ENCODE data around the gene IBSP. TPM values are rescaled to one million over a fixed set of nuclear protein-coding genes. Genes with fewer than 3 reads are reported as not detected.

IBSP gene
- total RNA-seq, 4 donors from 2014 or later = not detected

- no peaks in the 10 kb centered on the region for H3K36me3 ChIP-seq
- H3K27ac ChIP-seq = no peak overlapping the region
- TF ChIP-seq POLR2AphosphoS5 (IDR thresholded peaks at IDR 0.05) (no peak), CTCF (IDR thresholded peaks at IDR 0.05) (no peak), EP300 (IDR thresholded peaks at IDR 0.05; ENCODE audit: low read depth) (no peak), POLR2A (IDR thresholded peaks at IDR 0.05) (no peak)
- in situ Hi-C loops (cut with MboI; ENCODE audit: low pct_ligation_motif_present in 1 of 4, low pct_unique_long_range_greater_than_20kb in 1 of 4, low sequenced_read_pairs in 3 of 4) (no loop called here), intact Hi-C loops (cut with DNase I; ENCODE audit: low total_unique reads) (no loop called here)
- no peaks in the 10 kb centered on the region for H3K27me3 ChIP-seq
- DNase-seq = no peak
- H3K4me1 ChIP-seq = no peaks in the 10 kb centered on the region
- H3K4me3 ChIP-seq = no peak overlapping the region
- 57 to 62% methylated on average over 3 of the region's 3 CpGs for WGBS, 2 donors (ENCODE audit: low coverage in 1 of 2)
- H3K9me3 ChIP-seq = no peaks in the 10 kb centered on the region
Measured at GRCh38 chr4:87807402-87807801, 8.0 kb downstream of the IBSP start.

GRCh38 chr4:87811977-87812376 lies 12.6 kb downstream of the IBSP start:
- DNase-seq = no peak
- in situ Hi-C loops (cut with MboI; ENCODE audit: low pct_ligation_motif_present in 1 of 4, low pct_unique_long_range_greater_than_20kb in 1 of 4, low sequenced_read_pairs in 3 of 4) (no loop called here), intact Hi-C loops (cut with DNase I; ENCODE audit: low total_unique reads) (no loop called here)
- 92 to 100% methylated on average over 2 of the region's 2 CpGs for WGBS, 2 donors (ENCODE audit: low coverage in 1 of 2)
- Histone ChIP-seq H3K27me3 (no peaks in the 10 kb centered on the region), H3K9me3 (no peaks in the 10 kb centered on the region), H3K4me3 (no peak overlapping the region), H3K4me1 (no peaks in the 10 kb centered on the region), H3K36me3 (no peaks in the 10 kb centered on the region), H3K27ac (no peak overlapping the region)
- no peak for TF ChIP-seq CTCF (IDR thresholded peaks at IDR 0.05)
- no peak for TF ChIP-seq EP300 (IDR thresholded peaks at IDR 0.05; ENCODE audit: low read depth)
- TF ChIP-seq POLR2A (IDR thresholded peaks at IDR 0.05) = no peak
- no peak for TF ChIP-seq POLR2AphosphoS5 (IDR thresholded peaks at IDR 0.05)

- no peaks in the 10 kb centered on the region for H3K36me3 ChIP-seq
- intact Hi-C loops (cut with DNase I; ENCODE audit: low total_unique reads) (no loop called here), in situ Hi-C loops (cut with MboI; ENCODE audit: low pct_ligation_motif_present in 1 of 4, low pct_unique_long_range_greater_than_20kb in 1 of 4, low sequenced_read_pairs in 3 of 4) (no loop called here)
- H3K27me3 ChIP-seq = no peaks in the 10 kb centered on the region
- no peak for TF ChIP-seq CTCF (IDR thresholded peaks at IDR 0.05)
- no peak for TF ChIP-seq EP300 (IDR thresholded peaks at IDR 0.05; ENCODE audit: low read depth)
- no peak for TF ChIP-seq POLR2A (IDR thresholded peaks at IDR 0.05)
- TF ChIP-seq POLR2AphosphoS5 (IDR thresholded peaks at IDR 0.05) = no peak
- DNase-seq = no peak
- H3K4me3 ChIP-seq = no peak overlapping the region
- WGBS, 2 donors (ENCODE audit: low coverage in 1 of 2) = 77 to 80% methylated on average over 2 to 8 of the region's 8 CpGs
- H3K9me3 ChIP-seq = no peaks in the 10 kb centered on the region
- H3K4me1 ChIP-seq = no peaks in the 10 kb centered on the region
- no peak overlapping the region for H3K27ac ChIP-seq
Measured at GRCh38 chr4:87819281-87819919, 20.0 kb downstream of the IBSP start.

- no peak for DNase-seq
- H3K4me3 ChIP-seq = no peak overlapping the region
- no peaks in the 10 kb centered on the region for H3K27me3 ChIP-seq
- WGBS, 2 donors (ENCODE audit: low coverage in 1 of 2) = 68 to 79% methylated on average over 2 to 4 of the region's 4 CpGs
- no peaks in the 10 kb centered on the region for H3K4me1 ChIP-seq
- in situ Hi-C loops (cut with MboI; ENCODE audit: low pct_ligation_motif_present in 1 of 4, low pct_unique_long_range_greater_than_20kb in 1 of 4, low sequenced_read_pairs in 3 of 4) (no loop called here), intact Hi-C loops (cut with DNase I; ENCODE audit: low total_unique reads) (no loop called here)
- H3K9me3 ChIP-seq = no peaks in the 10 kb centered on the region
- no peaks in the 10 kb centered on the region for H3K36me3 ChIP-seq
- TF ChIP-seq EP300 (IDR thresholded peaks at IDR 0.05; ENCODE audit: low read depth) = no peak
- TF ChIP-seq POLR2AphosphoS5 (IDR thresholded peaks at IDR 0.05) = no peak
- no peak for TF ChIP-seq CTCF (IDR thresholded peaks at IDR 0.05)
- no peak for TF ChIP-seq POLR2A (IDR thresholded peaks at IDR 0.05)
- no peak overlapping the region for H3K27ac ChIP-seq
Measured at GRCh38 chr4:87823200-87823599, 23.8 kb downstream of the IBSP start.
